ENCODE data around the gene CTNND2.

CTNND2 gene

GRCh38 chr5:11385251-11385900, 518.9 kb downstream of the CTNND2 start:
- no peak for DNase-seq (ENCODE audit: low read depth in 2 of 2)

GRCh38 chr5:11384441-11385250, 519.6 kb downstream of the CTNND2 start:
- DNase-seq (ENCODE audit: low read depth in 2 of 2), result no peak

GRCh38 chr5:11383506-11384095, 520.6 kb downstream of the CTNND2 start:
- no peak for DNase-seq (ENCODE audit: low read depth in 2 of 2)

GRCh38 chr5:11378461-11378860, 525.8 kb downstream of the CTNND2 start:
- no peak for DNase-seq (ENCODE audit: low read depth in 2 of 2)

GRCh38 chr5:11377896-11378295, 526.4 kb downstream of the CTNND2 start:
- no peak for DNase-seq (ENCODE audit: low read depth in 2 of 2)

GRCh38 chr5:11372191-11372590, 532.1 kb downstream of the CTNND2 start:
- DNase-seq (ENCODE audit: low read depth in 2 of 2), result no peak

GRCh38 chr5:11371021-11371420, 533.2 kb downstream of the CTNND2 start:
- DNase-seq (ENCODE audit: low read depth in 2 of 2), result no peak

- no peak for DNase-seq (ENCODE audit: low read depth in 2 of 2)
Measured at GRCh38 chr5:11364531-11364930, 539.7 kb downstream of the CTNND2 start.

GRCh38 chr5:11363631-11364178, 540.5 kb downstream of the CTNND2 start:
- no peak for DNase-seq (ENCODE audit: low read depth in 2 of 2)

GRCh38 chr5:11361768-11362167, 542.5 kb downstream of the CTNND2 start:
- DNase-seq (ENCODE audit: low read depth in 2 of 2), result no peak

GRCh38 chr5:11357928-11358327, 546.3 kb downstream of the CTNND2 start:
- no peak for DNase-seq (ENCODE audit: low read depth in 2 of 2)

- no peak for DNase-seq (ENCODE audit: low read depth in 2 of 2)
Measured at GRCh38 chr5:11355491-11355890, 548.8 kb downstream of the CTNND2 start.

- no peak for DNase-seq (ENCODE audit: low read depth in 2 of 2)
Measured at GRCh38 chr5:11346336-11346735, 557.9 kb downstream of the CTNND2 start.

GRCh38 chr5:11335881-11336760, 568.1 kb downstream of the CTNND2 start:
- no peak for DNase-seq (ENCODE audit: low read depth in 2 of 2)

- DNase-seq (ENCODE audit: low read depth in 2 of 2), result no peak
Measured at GRCh38 chr5:11334404-11334803, 569.8 kb downstream of the CTNND2 start.

GRCh38 chr5:11329679-11330078, 574.6 kb downstream of the CTNND2 start:
- no peak for DNase-seq (ENCODE audit: low read depth in 2 of 2)

- no peak for DNase-seq (ENCODE audit: low read depth in 2 of 2)
Measured at GRCh38 chr5:11324521-11325289, 579.5 kb downstream of the CTNND2 start.

GRCh38 chr5:11323761-11324160, 580.5 kb downstream of the CTNND2 start:
- no peak for DNase-seq (ENCODE audit: low read depth in 2 of 2)

GRCh38 chr5:11322133-11322532, 582.1 kb downstream of the CTNND2 start:
- no peak for DNase-seq (ENCODE audit: low read depth in 2 of 2)

- no peak for DNase-seq (ENCODE audit: low read depth in 2 of 2)
Measured at GRCh38 chr5:11319836-11320580, 584.2 kb downstream of the CTNND2 start.
